Neural progenitor cell (in vitro differentiated cells): ENCODE measurements around the gene EBF4. TPM values are rescaled to one million over a fixed set of nuclear protein-coding genes. Genes with fewer than 3 reads are reported as not detected.

Experiments
- DNase-seq: peaks from one replicate; pipeline ENCODE4 v3.0.0-alpha.2; 2016; ENCODE audit warnings: low spot score
- H2AFZ ChIP-seq: fragments of 200-600 bp; sonication (generic); replicated peaks from 2 replicates; pipeline ENCODE4 v1.6.1; 2016; ENCODE audit warnings: antibody characterized with exemption
- H3F3A ChIP-seq: fragments of 200-600 bp; sonication (generic); 2 replicates; pipeline ENCODE4 v1.6.1; 2016; ENCODE audit warnings: antibody characterized with exemption, low read depth
- H3K27ac ChIP-seq: fragments of 200-600 bp; sonication (generic); 2 replicates; pipeline ENCODE4 v1.5.1; 2016; ENCODE audit warnings: mild to moderate bottlenecking
- H3K27me3 ChIP-seq: fragments of 200-600 bp; sonication (generic); 2 replicates; pipeline ENCODE4 v1.6.1; 2016; ENCODE audit warnings: mild to moderate bottlenecking, moderate library complexity
- H3K36me3 ChIP-seq: fragments of 200-600 bp; sonication (generic); 2 replicates; pipeline ENCODE4 v1.5.1; 2016
- H3K4me1 ChIP-seq: fragments of 200-600 bp; sonication (generic); 2 replicates; pipeline ENCODE4 v1.6.1; 2016; ENCODE audit warnings: mixed run types
- H3K4me2 ChIP-seq: fragments of 200-600 bp; sonication (generic); 2 replicates; pipeline ENCODE4 v1.6.1; 2016
- H3K4me3 ChIP-seq: fragments of 200-600 bp; sonication (generic); 2 replicates; pipeline ENCODE4 v1.5.1; 2016
- H3K79me2 ChIP-seq: fragments of 200-600 bp; sonication (generic); 2 replicates; pipeline ENCODE4 v1.6.1; 2016; ENCODE audit warnings: low read depth
- H3K9ac ChIP-seq: fragments of 200-600 bp; sonication (generic); 2 replicates; pipeline ENCODE4 v1.6.1; 2016
- H3K9me3 ChIP-seq: fragments of 200-600 bp; sonication (generic); 2 replicates; pipeline ENCODE4 v1.5.1; 2016; ENCODE audit warnings: low read depth
- H4K20me1 ChIP-seq: fragments of 200-600 bp; sonication (generic); 2 replicates; pipeline ENCODE4 v1.6.1; 2016; ENCODE audit warnings: low read depth
- H3K27ac Mint-ChIP-seq: 3 replicates; pipeline ENCODE4 v1.8.0; 2021; ENCODE audit warnings: mixed read lengths
- H3K27me3 Mint-ChIP-seq: 2 replicates; pipeline ENCODE4 v1.8.0; 2022; ENCODE audit warnings: low read depth, mild to moderate bottlenecking, inconsistent platforms, moderate library complexity, mixed read lengths; ENCODE audit not compliant: insufficient read depth
- H3K36me3 Mint-ChIP-seq: 3 replicates; pipeline ENCODE4 v1.8.0; 2021; ENCODE audit warnings: mixed read lengths
- H3K4me1 Mint-ChIP-seq: 3 replicates; pipeline ENCODE4 v1.8.0; 2021; ENCODE audit warnings: mixed read lengths
- H3K4me3 Mint-ChIP-seq: 3 replicates; pipeline ENCODE4 v1.8.0; 2021; ENCODE audit warnings: mild to moderate bottlenecking, moderate library complexity, mixed read lengths
- H3K9me3 Mint-ChIP-seq: 3 replicates; pipeline ENCODE4 v1.8.0; 2020; ENCODE audit warnings: mixed read lengths
- EZH2 ChIP-seq: fragments of 200-600 bp; sonication (generic); IDR thresholded peaks from 2 replicates; pipeline ENCODE4 v1.6.1; 2017; ENCODE audit warnings: antibody characterized with exemption, mild to moderate bottlenecking, moderate library complexity
- EZH2phosphoT487 ChIP-seq: fragments of 200-600 bp; sonication (generic); IDR thresholded peaks from 2 replicates; pipeline ENCODE4 v1.6.1; 2017; ENCODE audit warnings: antibody characterized with exemption
- total RNA-seq: library from RNA; depleted of rRNA; stranded (reverse); fragments of >200 nt; gene quantifications from 2 replicates; pipeline ENCODE4 v1.2.3, GENCODE V29; 2015; ENCODE audit warnings: low replicate concordance
- TF ChIP-seq, protein P1 (sequence below): fragments of 200-600 bp; sonication (generic); IDR thresholded peaks from 2 replicates; pipeline ENCODE4 v1.5.1; 2017; ENCODE audit warnings: antibody characterized with exemption, mild to moderate bottlenecking

The EBF4 gene
- total RNA-seq, 1 donor from 2014 or later, result 1.9 TPM

DNA sequence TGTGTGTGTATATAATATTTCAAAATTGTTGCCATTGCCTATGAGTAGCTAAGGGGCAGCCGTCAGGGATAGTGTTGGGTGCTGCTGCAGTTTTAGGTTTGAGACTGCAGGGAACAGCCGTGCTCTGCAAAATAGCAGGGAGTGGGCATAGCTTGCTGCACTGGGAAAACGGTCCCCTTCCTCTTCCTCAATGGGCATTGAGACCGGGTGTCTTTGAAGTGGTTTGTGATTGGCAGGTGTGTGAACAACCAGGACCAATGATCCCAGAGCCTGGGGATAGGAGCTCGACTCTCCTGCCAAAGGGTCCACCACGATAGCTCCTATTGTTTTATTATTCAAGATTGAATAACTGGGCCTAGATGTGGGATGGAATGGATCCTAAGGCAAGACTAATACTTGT is 5.1 kb upstream of the EBF4 start:
- Mint-ChIP-seq H3K27me3 (peaks cover 39% of the 10 kb centered on the region), H3K9me3 (peaks cover 3% of the 10 kb centered on the region), H3K36me3 (peaks cover 4% of the 10 kb centered on the region), H3K27ac (no peak overlapping the region), H3K4me3 (peak overlapping the region; percentile 38), H3K4me1 (peaks cover 17% of the 10 kb centered on the region)
- no peak for DNase-seq
- peaks cover 98% of the 10 kb centered on the region for H3K27me3 ChIP-seq
- no peaks in the 10 kb centered on the region for H3K36me3 ChIP-seq
- no peaks in the 10 kb centered on the region for H3K9me3 ChIP-seq
- H3K9ac ChIP-seq, result no peak overlapping the region
- peaks cover 6% of the 10 kb centered on the region for H3F3A ChIP-seq
- no peak overlapping the region for H3K4me3 ChIP-seq
- peaks cover 16% of the 10 kb centered on the region for H4K20me1 ChIP-seq
- no peak overlapping the region for H3K27ac ChIP-seq
- H2AFZ ChIP-seq, result no peak overlapping the region
- TF ChIP-seq, protein P1, sequence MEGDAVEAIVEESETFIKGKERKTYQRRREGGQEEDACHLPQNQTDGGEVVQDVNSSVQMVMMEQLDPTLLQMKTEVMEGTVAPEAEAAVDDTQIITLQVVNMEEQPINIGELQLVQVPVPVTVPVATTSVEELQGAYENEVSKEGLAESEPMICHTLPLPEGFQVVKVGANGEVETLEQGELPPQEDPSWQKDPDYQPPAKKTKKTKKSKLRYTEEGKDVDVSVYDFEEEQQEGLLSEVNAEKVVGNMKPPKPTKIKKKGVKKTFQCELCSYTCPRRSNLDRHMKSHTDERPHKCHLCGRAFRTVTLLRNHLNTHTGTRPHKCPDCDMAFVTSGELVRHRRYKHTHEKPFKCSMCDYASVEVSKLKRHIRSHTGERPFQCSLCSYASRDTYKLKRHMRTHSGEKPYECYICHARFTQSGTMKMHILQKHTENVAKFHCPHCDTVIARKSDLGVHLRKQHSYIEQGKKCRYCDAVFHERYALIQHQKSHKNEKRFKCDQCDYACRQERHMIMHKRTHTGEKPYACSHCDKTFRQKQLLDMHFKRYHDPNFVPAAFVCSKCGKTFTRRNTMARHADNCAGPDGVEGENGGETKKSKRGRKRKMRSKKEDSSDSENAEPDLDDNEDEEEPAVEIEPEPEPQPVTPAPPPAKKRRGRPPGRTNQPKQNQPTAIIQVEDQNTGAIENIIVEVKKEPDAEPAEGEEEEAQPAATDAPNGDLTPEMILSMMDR, result no peak
- TF ChIP-seq EZH2phosphoT487 (no peak), EZH2 (no peak)
- no peaks in the 10 kb centered on the region for H3K4me1 ChIP-seq
- no peaks in the 10 kb centered on the region for H3K79me2 ChIP-seq
- H3K4me2 ChIP-seq, result no peak overlapping the region

DNA sequence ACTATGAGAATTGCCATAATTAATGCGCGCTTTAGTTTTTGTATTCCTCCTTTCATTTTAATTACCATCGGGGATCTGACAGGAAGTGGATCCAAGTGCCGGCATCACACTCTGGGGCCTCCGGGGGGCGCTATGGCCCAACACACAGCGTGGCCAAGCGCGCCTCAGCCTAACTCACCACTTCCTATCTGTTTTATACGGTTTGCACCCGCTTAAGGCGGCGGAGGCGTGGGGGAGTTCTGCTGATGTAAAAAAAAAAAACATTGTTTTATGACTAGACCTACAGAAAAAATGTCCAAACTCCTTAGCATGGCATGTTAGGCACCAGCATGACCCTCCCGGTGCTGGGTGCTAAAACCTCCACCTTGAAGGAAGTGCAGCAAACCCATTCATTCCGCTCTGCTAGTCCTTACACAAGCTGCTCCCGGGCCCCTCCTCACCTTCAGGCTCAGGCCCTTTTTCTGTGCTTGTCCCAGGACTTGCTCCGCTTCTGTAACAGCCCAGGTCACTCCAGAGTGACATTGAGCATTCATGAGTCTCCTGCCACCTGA is 4.5 kb upstream of the EBF4 start:
- Histone ChIP-seq H3K4me2 (peak overlapping the region; percentile 43), H3K27me3 (peaks cover 96% of the 10 kb centered on the region), H2AFZ (no peak overlapping the region), H4K20me1 (peaks cover 16% of the 10 kb centered on the region), H3K4me1 (no peaks in the 10 kb centered on the region), H3K36me3 (no peaks in the 10 kb centered on the region), H3K27ac (no peak overlapping the region), H3K9ac (no peak overlapping the region), H3K4me3 (no peak overlapping the region), H3F3A (peaks cover 6% of the 10 kb centered on the region), H3K9me3 (no peaks in the 10 kb centered on the region), H3K79me2 (no peaks in the 10 kb centered on the region)
- peaks cover 4% of the 10 kb centered on the region for H3K36me3 Mint-ChIP-seq
- peaks cover 3% of the 10 kb centered on the region for H3K9me3 Mint-ChIP-seq
- peak; percentile 87 for DNase-seq
- TF ChIP-seq EZH2phosphoT487 (peak; percentile 32), EZH2 (peak; percentile 67)
- TF ChIP-seq, protein P1, result peak; percentile 97
- peak overlapping the region; percentile 38 for H3K4me3 Mint-ChIP-seq
- H3K27me3 Mint-ChIP-seq, result peaks cover 37% of the 10 kb centered on the region
- no peak overlapping the region for H3K27ac Mint-ChIP-seq
- H3K4me1 Mint-ChIP-seq, result peaks cover 17% of the 10 kb centered on the region

DNA sequence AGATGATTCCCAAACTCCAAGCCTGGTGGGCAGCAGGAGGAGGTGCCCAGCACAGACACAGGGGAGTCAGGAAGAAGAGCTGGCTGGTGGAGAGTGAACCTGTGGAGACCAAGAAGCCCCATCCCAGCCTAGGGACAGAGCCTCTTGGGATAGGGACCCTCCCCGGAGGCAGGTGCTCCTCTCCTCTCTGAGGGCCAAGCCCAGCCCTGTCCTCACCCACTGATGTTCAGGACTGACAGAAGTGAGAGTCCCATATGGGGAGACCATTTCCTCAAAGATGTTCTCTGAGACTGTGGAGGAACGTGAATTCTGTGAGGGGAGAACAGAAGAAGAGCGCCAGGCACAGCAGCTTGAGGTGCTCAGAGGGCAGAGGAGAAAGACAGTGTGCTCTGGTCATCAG is 2.4 kb upstream of the EBF4 start:
- Histone ChIP-seq H3K27ac (no peak overlapping the region), H3K27me3 (peaks cover 98% of the 10 kb centered on the region), H4K20me1 (peaks cover 37% of the 10 kb centered on the region), H3K9me3 (no peaks in the 10 kb centered on the region), H3K9ac (no peak overlapping the region), H3K4me3 (no peak overlapping the region), H3F3A (peaks cover 17% of the 10 kb centered on the region), H3K79me2 (no peaks in the 10 kb centered on the region), H3K4me1 (peaks cover 6% of the 10 kb centered on the region), H2AFZ (no peak overlapping the region), H3K4me2 (no peak overlapping the region), H3K36me3 (no peaks in the 10 kb centered on the region)
- peaks cover 3% of the 10 kb centered on the region for H3K9me3 Mint-ChIP-seq
- DNase-seq, result no peak
- peak overlapping the region; percentile 30 for H3K4me3 Mint-ChIP-seq
- peaks cover 24% of the 10 kb centered on the region for H3K4me1 Mint-ChIP-seq
- peaks cover 4% of the 10 kb centered on the region for H3K36me3 Mint-ChIP-seq
- no peak for TF ChIP-seq EZH2
- no peak overlapping the region for H3K27ac Mint-ChIP-seq
- peaks cover 49% of the 10 kb centered on the region for H3K27me3 Mint-ChIP-seq

DNA sequence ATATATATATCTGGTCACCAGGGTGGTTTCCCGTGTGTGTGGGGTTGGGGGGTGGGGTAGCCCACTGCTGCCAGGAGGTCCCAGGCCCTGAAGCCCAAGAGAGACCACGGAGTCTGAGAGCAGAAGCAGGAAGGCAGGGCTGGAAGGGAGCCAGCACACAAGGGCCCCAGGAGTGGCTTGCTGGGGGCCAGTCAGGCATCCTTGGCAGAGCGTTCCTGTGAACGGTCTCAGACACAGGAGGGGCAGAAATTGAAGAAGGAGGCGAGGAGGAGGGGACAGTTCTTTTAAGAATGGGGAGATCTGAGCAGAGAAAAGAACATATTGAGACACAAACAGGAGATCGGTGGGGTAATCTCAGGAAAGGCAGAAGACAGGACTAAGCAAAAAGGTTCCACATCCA is 1.9 kb upstream of the EBF4 start:
- TF ChIP-seq, protein P1, result no peak
- TF ChIP-seq EZH2phosphoT487 (no peak), EZH2 (no peak)
- DNase-seq, result no peak
- Histone ChIP-seq H2AFZ (no peak overlapping the region), H3K4me1 (peaks cover 6% of the 10 kb centered on the region), H3K79me2 (no peaks in the 10 kb centered on the region), H3K27ac (no peak overlapping the region), H3K36me3 (no peaks in the 10 kb centered on the region), H4K20me1 (peaks cover 40% of the 10 kb centered on the region), H3K27me3 (peaks cover 98% of the 10 kb centered on the region), H3K9ac (no peak overlapping the region), H3K4me3 (no peak overlapping the region), H3F3A (peaks cover 17% of the 10 kb centered on the region), H3K4me2 (no peak overlapping the region), H3K9me3 (no peaks in the 10 kb centered on the region)
- Mint-ChIP-seq H3K9me3 (peaks cover 3% of the 10 kb centered on the region), H3K27ac (no peak overlapping the region), H3K36me3 (peaks cover 4% of the 10 kb centered on the region), H3K4me1 (peaks cover 27% of the 10 kb centered on the region), H3K27me3 (peaks cover 52% of the 10 kb centered on the region), H3K4me3 (peak overlapping the region; percentile 96)
